ENCODE results near the gene COA1. TPM values are rescaled to one million over a fixed set of nuclear protein-coding genes. Genes with fewer than 3 reads are reported as not detected.

COA1 gene
- total and polyA plus RNA-seq, 9 of the 15 experiments (the other 6 are each of a cell fraction or from before 2014, with no cell fraction given): 98.9 to 463 (median 181) TPM

- in situ Hi-C loops (cut with MboI) (no loop called here), intact Hi-C loops (cut with micrococcal nuclease) (no loop called here)
- CTCF ChIA-PET (ENCODE audit: low intra/inter-chr PET ratio): no interaction called here
- POLR2A ChIA-PET: no interaction called here
- no peak for TF ChIP-seq PURB (CRISPR knock-in tag; IDR thresholded peaks at IDR 0.05; ENCODE audit: low read depth)
- no peak for TF ChIP-seq FOXA3 (CRISPR knock-in tag; conservative IDR thresholded peaks at IDR 0.05 in 1 of 2, IDR thresholded peaks at IDR 0.05 in 1 of 2)
- TF ChIP-seq NR0B1 (IDR thresholded peaks at IDR 0.05; ENCODE audit: partially characterized antibody): no peak
- no peak for TF ChIP-seq ZBTB8A (IDR thresholded peaks at IDR 0.05; ENCODE audit: partially characterized antibody)
- TF ChIP-seq MTA2 (IDR thresholded peaks at IDR 0.05; ENCODE audit: low read depth): no peak
- TF ChIP-seq ZNF253 (CRISPR knock-in tag; conservative IDR thresholded peaks at IDR 0.05): no peak
- TF ChIP-seq NRF1 (conservative IDR thresholded peaks at IDR 0.05 in 1 of 2, IDR thresholded peaks at IDR 0.05 in 1 of 2): no peak
- Histone ChIP-seq H3K9ac (ENCODE audit: insufficient read depth in 1 of 2, low read depth in 2 of 2, low read length in 2 of 2) (no peak overlapping the region), H3K27ac (ENCODE audit: extremely low read depth, low read depth, low read length) (no peak overlapping the region), H3K79me2 (ENCODE audit: control insufficient read depth, insufficient read depth, low read length) (peaks cover 69% of the 10 kb centered on the region), H3K4me1 (replicated peaks in 1 of 2; ENCODE audit: control insufficient read depth in 2 of 2, insufficient read depth in 2 of 2, low read length in 2 of 2) (peaks cover 0 to 5% of the 10 kb centered on the region in 2 experiments; a peak in 1 of 5 replicates), H4K20me1 (replicated peaks; ENCODE audit: control insufficient read depth, insufficient read depth, low read length) (no peaks in the 10 kb centered on the region; the same call in 1 of the 2 replicates), H2AFZ (ENCODE audit: low read depth, low read length) (no peak overlapping the region), H3K9me3 (replicated peaks; ENCODE audit: control insufficient read depth, insufficient read depth, low read depth, low read length) (no peaks in the 10 kb centered on the region), H3K9me1 (ENCODE audit: control insufficient read depth, insufficient read depth, low read length) (peaks cover 2% of the 10 kb centered on the region), H3K4me3 (no peak overlapping the region), H3K27me3 (ENCODE audit: control insufficient read depth in 2 of 2, insufficient read depth in 2 of 2, low read length in 2 of 2) (no peaks in the 10 kb centered on the region), H3K36me3 (ENCODE audit: control insufficient read depth, insufficient read depth, low read length) (peaks cover 21% of the 10 kb centered on the region), H3K4me2 (ENCODE audit: insufficient read depth, low read length) (no peak overlapping the region)
- BruUV-seq (replicated peaks): no TSS peak
- ATAC-seq (no peak), FAIRE-seq (no peak), DNase-seq (ENCODE audit: extremely low read depth in 1 of 4, low spot score in 3 of 4) (no peak)
These were observed 69.8 kb downstream of the COA1 start for GRCh38 chr7:43659549-43659896.
